HL-60 (cell line): ENCODE measurements around the gene CIROP.
"Not testable (repeated sequence)": the region's sequence is repeated elsewhere in the genome, so short reads cannot be mapped to it uniquely, and the experiment has no call there.

ENCODE experiments used
- POLR2AphosphoS5 ChIP-seq: IDR thresholded peaks from 2 replicates; pipeline ENCODE4 v1.6.1; 2012; ENCODE audit warnings: low read depth
- SPI1 ChIP-seq: IDR thresholded peaks from 2 replicates; pipeline ENCODE4 v1.6.1; 2012; ENCODE audit warnings: low read depth, mild to moderate bottlenecking, borderline replicate concordance
- TF ChIP-seq, protein P1 (sequence below): IDR thresholded peaks from one replicate; pipeline ENCODE4 v1.5.1; 2011; ENCODE audit warnings: low read length, control low read depth, inconsistent platforms; ENCODE audit not compliant: insufficient read depth
- TF ChIP-seq, protein P2 (sequence below): IDR thresholded peaks from 2 replicates; pipeline ENCODE4 v1.6.1; 2012; ENCODE audit warnings: low read depth; ENCODE audit not compliant: insufficient replicate concordance

DNA sequence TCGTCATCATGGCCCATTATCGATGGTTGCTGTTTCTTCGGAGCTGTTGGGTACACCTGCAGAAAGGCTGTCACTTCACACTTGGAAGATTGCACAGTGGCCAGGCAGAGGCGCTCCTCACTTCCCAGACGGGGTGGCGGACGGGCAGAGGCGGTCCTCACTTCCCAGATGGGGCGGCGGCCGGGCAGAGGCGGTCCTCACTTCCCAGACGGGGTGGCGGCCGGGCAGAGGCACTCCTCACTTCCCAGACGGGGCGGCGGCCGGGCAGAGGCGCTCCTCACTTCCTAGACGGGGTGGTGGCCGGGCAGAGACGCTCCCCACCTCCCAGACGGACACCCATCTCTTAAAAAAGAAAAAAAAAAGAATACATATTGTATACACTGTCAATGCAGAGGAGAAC is 3.4 kb upstream of the CIROP start:
- TF ChIP-seq, protein P1, sequence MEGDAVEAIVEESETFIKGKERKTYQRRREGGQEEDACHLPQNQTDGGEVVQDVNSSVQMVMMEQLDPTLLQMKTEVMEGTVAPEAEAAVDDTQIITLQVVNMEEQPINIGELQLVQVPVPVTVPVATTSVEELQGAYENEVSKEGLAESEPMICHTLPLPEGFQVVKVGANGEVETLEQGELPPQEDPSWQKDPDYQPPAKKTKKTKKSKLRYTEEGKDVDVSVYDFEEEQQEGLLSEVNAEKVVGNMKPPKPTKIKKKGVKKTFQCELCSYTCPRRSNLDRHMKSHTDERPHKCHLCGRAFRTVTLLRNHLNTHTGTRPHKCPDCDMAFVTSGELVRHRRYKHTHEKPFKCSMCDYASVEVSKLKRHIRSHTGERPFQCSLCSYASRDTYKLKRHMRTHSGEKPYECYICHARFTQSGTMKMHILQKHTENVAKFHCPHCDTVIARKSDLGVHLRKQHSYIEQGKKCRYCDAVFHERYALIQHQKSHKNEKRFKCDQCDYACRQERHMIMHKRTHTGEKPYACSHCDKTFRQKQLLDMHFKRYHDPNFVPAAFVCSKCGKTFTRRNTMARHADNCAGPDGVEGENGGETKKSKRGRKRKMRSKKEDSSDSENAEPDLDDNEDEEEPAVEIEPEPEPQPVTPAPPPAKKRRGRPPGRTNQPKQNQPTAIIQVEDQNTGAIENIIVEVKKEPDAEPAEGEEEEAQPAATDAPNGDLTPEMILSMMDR = not testable (repeated sequence)
- not testable (repeated sequence) for TF ChIP-seq POLR2AphosphoS5, SPI1
- TF ChIP-seq, protein P2, sequence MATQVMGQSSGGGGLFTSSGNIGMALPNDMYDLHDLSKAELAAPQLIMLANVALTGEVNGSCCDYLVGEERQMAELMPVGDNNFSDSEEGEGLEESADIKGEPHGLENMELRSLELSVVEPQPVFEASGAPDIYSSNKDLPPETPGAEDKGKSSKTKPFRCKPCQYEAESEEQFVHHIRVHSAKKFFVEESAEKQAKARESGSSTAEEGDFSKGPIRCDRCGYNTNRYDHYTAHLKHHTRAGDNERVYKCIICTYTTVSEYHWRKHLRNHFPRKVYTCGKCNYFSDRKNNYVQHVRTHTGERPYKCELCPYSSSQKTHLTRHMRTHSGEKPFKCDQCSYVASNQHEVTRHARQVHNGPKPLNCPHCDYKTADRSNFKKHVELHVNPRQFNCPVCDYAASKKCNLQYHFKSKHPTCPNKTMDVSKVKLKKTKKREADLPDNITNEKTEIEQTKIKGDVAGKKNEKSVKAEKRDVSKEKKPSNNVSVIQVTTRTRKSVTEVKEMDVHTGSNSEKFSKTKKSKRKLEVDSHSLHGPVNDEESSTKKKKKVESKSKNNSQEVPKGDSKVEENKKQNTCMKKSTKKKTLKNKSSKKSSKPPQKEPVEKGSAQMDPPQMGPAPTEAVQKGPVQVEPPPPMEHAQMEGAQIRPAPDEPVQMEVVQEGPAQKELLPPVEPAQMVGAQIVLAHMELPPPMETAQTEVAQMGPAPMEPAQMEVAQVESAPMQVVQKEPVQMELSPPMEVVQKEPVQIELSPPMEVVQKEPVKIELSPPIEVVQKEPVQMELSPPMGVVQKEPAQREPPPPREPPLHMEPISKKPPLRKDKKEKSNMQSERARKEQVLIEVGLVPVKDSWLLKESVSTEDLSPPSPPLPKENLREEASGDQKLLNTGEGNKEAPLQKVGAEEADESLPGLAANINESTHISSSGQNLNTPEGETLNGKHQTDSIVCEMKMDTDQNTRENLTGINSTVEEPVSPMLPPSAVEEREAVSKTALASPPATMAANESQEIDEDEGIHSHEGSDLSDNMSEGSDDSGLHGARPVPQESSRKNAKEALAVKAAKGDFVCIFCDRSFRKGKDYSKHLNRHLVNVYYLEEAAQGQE = not testable (repeated sequence)
